Breast epithelium (tissue), 3 donors: ENCODE data around the gene KLHL22.

ENCODE experiments used
- CTCF ChIP-seq, 3 donors: fragments of 450-650 bp; IDR thresholded peaks; one replicate each; pipeline ENCODE4 v1.5.1; 2016 to 2017; ENCODE audit warnings: antibody characterized with exemption in 3 of 3, mild to moderate bottlenecking in 3 of 3, moderate library complexity in 3 of 3
- POLR2AphosphoS5 ChIP-seq, 3 donors: sonication (generic); formaldehyde crosslinking; IDR thresholded peaks; one replicate each; pipeline ENCODE4 v1.6.1; 2017; ENCODE audit warnings: antibody characterized with exemption in 3 of 3

GRCh38 chr22:20537325-20537756 is 41.7 kb upstream of the KLHL22 start:
- TF ChIP-seq CTCF (IDR thresholded peaks at IDR 0.05) (no peak), POLR2AphosphoS5 (IDR thresholded peaks at IDR 0.05) (no peak)
